ENCODE measurements around the gene SLC6A19. TPM values are rescaled to one million over a fixed set of nuclear protein-coding genes. Genes with fewer than 3 reads are reported as not detected.

The SLC6A19 gene
- total and polyA plus RNA-seq, 10 of the 15 experiments (the other 5 are each of a cell fraction or from before 2014, with no cell fraction given), result 0.01 to 0.03 TPM; not detected in 8

- no peak for TF ChIP-seq SKIL (IDR thresholded peaks at IDR 0.05; ENCODE audit: low read depth, poor library complexity, severe bottlenecking)
- TF ChIP-seq EGR1 (IDR thresholded peaks at IDR 0.05; ENCODE audit: borderline replicate concordance in 1 of 2, low read depth in 2 of 2, low read length in 2 of 2), result no peak
- TF ChIP-seq SREBF2 (IDR thresholded peaks at IDR 0.05; ENCODE audit: low read length), result no peak
- TF ChIP-seq RBBP5 (conservative IDR thresholded peaks at IDR 0.05), result no peak
- TF ChIP-seq PRDM15 (CRISPR knock-in tag; IDR thresholded peaks at IDR 0.05), result no peak
- TF ChIP-seq ATF7 (IDR thresholded peaks at IDR 0.05; ENCODE audit: low read depth), result no peak
- no peak for TF ChIP-seq IRF3 (IDR thresholded peaks at IDR 0.05)
- no peak for TF ChIP-seq JUNB (IDR thresholded peaks at IDR 0.05)
- TF ChIP-seq NFIC (IDR thresholded peaks at IDR 0.05; ENCODE audit: low read depth, low read length), result no peak
- no peak for TF ChIP-seq SRF (IDR thresholded peaks at IDR 0.05; ENCODE audit: low read depth in 2 of 2, low read length in 2 of 2)
- TF ChIP-seq LARP7 (IDR thresholded peaks at IDR 0.05), result no peak
- TF ChIP-seq ZNF274 (IDR thresholded peaks at IDR 0.05; ENCODE audit: insufficient read depth, insufficient read length), result no peak
- no peak for TF ChIP-seq WRNIP1 (IDR thresholded peaks at IDR 0.05; ENCODE audit: borderline replicate concordance, low read depth, low read length)
- no peak for TF ChIP-seq NR2F1 (conservative IDR thresholded peaks at IDR 0.05)
- TF ChIP-seq RELA (IDR thresholded peaks at IDR 0.05; ENCODE audit: borderline replicate concordance, partially characterized antibody), result no peak
These were observed 13.0 kb downstream of the SLC6A19 start (continued) for GRCh38 chr5:1214163-1214935.

Data from GM12878 (cell line).